ENCODE data around the gene CFAP52.
"Not testable (repeated sequence)": the region's sequence is repeated elsewhere in the genome, so short reads cannot be mapped to it uniquely, and the experiment has no call there.

Gene CFAP52

GRCh38 chr17:9576521-9577372 is at the start of gene CFAP52:
Gene CFAP52, plus strand, starts transcription at chr17:9576642. Its CDS starts 54 bp downstream, at chr17:9576696.
- peak; percentile 59 for DNase-seq (ENCODE audit: low read depth)

GRCh38 chr17:9527788-9528187 is 48.7 kb upstream of the CFAP52 start:
- DNase-seq (ENCODE audit: low read depth), result no peak

- DNase-seq (ENCODE audit: low read depth), result peak; percentile 14
These were observed 47.3 kb upstream of the CFAP52 start for GRCh38 chr17:9529033-9529700.

GRCh38 chr17:9531034-9531433 is 45.4 kb upstream of the CFAP52 start:
- no peak for DNase-seq (ENCODE audit: low read depth)

- no peak for DNase-seq (ENCODE audit: low read depth)
These were observed 43.7 kb upstream of the CFAP52 start for GRCh38 chr17:9532715-9533114.

- no peak for DNase-seq (ENCODE audit: low read depth)
These were observed 43.0 kb upstream of the CFAP52 start for GRCh38 chr17:9533441-9533840.

GRCh38 chr17:9536061-9536460 is 40.4 kb upstream of the CFAP52 start:
- no peak for DNase-seq (ENCODE audit: low read depth)

GRCh38 chr17:9537177-9537776 is 39.2 kb upstream of the CFAP52 start:
- no peak for DNase-seq (ENCODE audit: low read depth)

GRCh38 chr17:9538626-9539025 is 37.8 kb upstream of the CFAP52 start:
- DNase-seq (ENCODE audit: low read depth), result no peak

- DNase-seq (ENCODE audit: low read depth), result no peak
These were observed 34.7 kb upstream of the CFAP52 start for GRCh38 chr17:9541718-9542117.

GRCh38 chr17:9544221-9544620 is 32.2 kb upstream of the CFAP52 start:
- no peak for DNase-seq (ENCODE audit: low read depth)

GRCh38 chr17:9549215-9549614 is 27.2 kb upstream of the CFAP52 start:
- no peak for DNase-seq (ENCODE audit: low read depth)

GRCh38 chr17:9553181-9553580 is 23.3 kb upstream of the CFAP52 start:
- DNase-seq (ENCODE audit: low read depth), result no peak

- DNase-seq (ENCODE audit: low read depth), result no peak
These were observed 22.8 kb upstream of the CFAP52 start for GRCh38 chr17:9553596-9553995.

GRCh38 chr17:9554715-9555114 is 21.7 kb upstream of the CFAP52 start:
- not testable (repeated sequence) for DNase-seq (ENCODE audit: low read depth)

- DNase-seq (ENCODE audit: low read depth), result no peak
These were observed 19.2 kb upstream of the CFAP52 start for GRCh38 chr17:9557161-9557755.

- peak; percentile 31 for DNase-seq (ENCODE audit: low read depth)
These were observed 18.6 kb upstream of the CFAP52 start for GRCh38 chr17:9557857-9558256.

- no peak for DNase-seq (ENCODE audit: low read depth)
These were observed 12.3 kb upstream of the CFAP52 start for GRCh38 chr17:9564104-9564503.

GRCh38 chr17:9566067-9566466 is 10.4 kb upstream of the CFAP52 start:
- DNase-seq (ENCODE audit: low read depth), result no peak

- DNase-seq (ENCODE audit: low read depth), result not testable (repeated sequence)
These were observed 9.7 kb upstream of the CFAP52 start for GRCh38 chr17:9566739-9567138.

- DNase-seq (ENCODE audit: low read depth), result no peak
These were observed 8.4 kb upstream of the CFAP52 start for GRCh38 chr17:9568004-9568403.

GRCh38 chr17:9568957-9569588 is 7.4 kb upstream of the CFAP52 start:
- DNase-seq (ENCODE audit: low read depth), result no peak
